ENCODE results near the gene GUCA1A. TPM values are rescaled to one million over a fixed set of nuclear protein-coding genes. Genes with fewer than 3 reads are reported as not detected.
A peak's percentile ranks its signal among the peaks of the same experiment; 100 is the strongest.

The GUCA1A gene
- total RNA-seq, 1 experiment from 2014 or later, result not detected

DNA sequence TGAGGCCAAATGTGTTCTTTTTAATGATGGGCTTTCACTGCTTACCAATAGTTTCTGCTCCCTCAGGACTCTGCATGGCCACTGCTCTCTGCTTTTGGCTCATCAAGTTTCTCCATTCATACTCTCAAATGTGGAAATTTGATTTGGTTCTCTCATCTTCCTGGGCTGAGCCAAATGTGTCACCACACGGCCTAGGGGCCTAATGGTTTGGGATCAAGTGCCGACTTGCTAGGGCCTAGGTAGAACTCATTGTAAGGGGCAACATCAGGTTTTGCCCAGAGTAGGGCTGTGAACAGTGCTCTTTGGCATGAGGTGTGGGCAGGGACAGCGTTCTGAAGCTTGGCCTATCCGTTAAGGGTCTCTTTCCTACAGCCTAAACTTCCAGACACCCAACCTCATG is 48.4 kb downstream of the GUCA1A start:
- H3K36me3 ChIP-seq (ENCODE audit: low read depth, low read length), result no peaks in the 10 kb centered on the region
- TF ChIP-seq EZH2phosphoT487 (IDR thresholded peaks at IDR 0.05; ENCODE audit: borderline replicate concordance, low read length), result no peak
- no peak for TF ChIP-seq CTCF (conservative IDR thresholded peaks at IDR 0.05; ENCODE audit: low read depth, low read length)
- TF ChIP-seq EZH2 (IDR thresholded peaks at IDR 0.05; ENCODE audit: low read length, unreplicated experiment), result no peak
- no peaks in the 10 kb centered on the region for H3K27me3 ChIP-seq (ENCODE audit: low read length)
- peaks cover 20% of the 10 kb centered on the region for H3K79me2 ChIP-seq (ENCODE audit: low read length)
- no peaks in the 10 kb centered on the region for H3K9me2 ChIP-seq (replicated peaks; ENCODE audit: low read length)
- peak overlapping the region; percentile 5; the same call in 1 of the 2 replicates for H3K9ac ChIP-seq (ENCODE audit: low read length)
- H3K9me3 ChIP-seq (ENCODE audit: low read length), result no peaks in the 10 kb centered on the region
- ChIA-PET CTCF (no interaction called here), POLR2A (ENCODE audit: unreplicated experiment) (no interaction called here)
- H3F3A ChIP-seq (ENCODE audit: low read length, unreplicated experiment), result peaks cover 10% of the 10 kb centered on the region
- ATAC-seq (no peak), DNase-seq (no peak)
- peak overlapping the region; percentile 6 for H3K4me2 ChIP-seq (ENCODE audit: low read length)
- H3K4me1 ChIP-seq (ENCODE audit: insufficient read depth, low read length), result peaks cover 72% of the 10 kb centered on the region
- H3K4me3 ChIP-seq (ENCODE audit: low read length), result no peak overlapping the region
- intact Hi-C loops (cut with micrococcal nuclease), result loop anchor here (10.0 kb wide), 1 partner anchor 437 kb away; the partner anchor contains the start of genes PRICKLE4 and TOMM6
- no TSS peak for BruUV-seq (replicated peaks)
- H3K27ac ChIP-seq (ENCODE audit: low read length), result peak overlapping the region; percentile 98
- no peaks in the 10 kb centered on the region for H4K20me1 ChIP-seq (ENCODE audit: low read length)
- H2AFZ ChIP-seq (ENCODE audit: low read length), result no peak overlapping the region; the same call in 1 of the 2 replicates

DNA sequence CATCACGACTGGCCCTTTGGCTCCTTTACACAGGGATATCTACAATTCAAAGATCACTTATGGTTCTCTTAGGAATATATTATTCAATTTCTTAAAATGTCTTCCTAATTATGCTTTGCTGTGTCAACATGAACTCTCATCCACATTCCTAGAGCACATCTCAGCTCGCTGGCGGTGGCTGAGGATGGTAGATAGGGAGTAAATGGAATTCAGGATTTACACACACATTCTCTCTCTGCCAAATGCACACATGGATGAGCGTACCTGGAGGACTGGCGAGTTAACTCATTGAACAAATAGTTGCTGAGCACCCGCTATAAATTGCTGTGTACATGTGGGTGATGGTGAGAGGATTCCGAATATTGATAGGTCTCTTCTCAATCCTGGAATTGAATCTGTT is 49.3 kb downstream of the GUCA1A start:
- CTCF ChIA-PET, result no interaction called here
- Histone ChIP-seq H3K4me2 (ENCODE audit: low read length) (peak overlapping the region; percentile 55), H3K9ac (ENCODE audit: low read length) (peak overlapping the region; percentile 38)

More for the DNA sequence above, 49.3 kb downstream of the GUCA1A start:
- Histone ChIP-seq H3F3A (ENCODE audit: low read length, unreplicated experiment) (peaks cover 14% of the 10 kb centered on the region), H2AFZ (ENCODE audit: low read length) (peak overlapping the region; percentile 18; the same call in 1 of the 2 replicates), H3K27ac (ENCODE audit: low read length) (peak overlapping the region; percentile 98), H3K27me3 (ENCODE audit: low read length) (no peaks in the 10 kb centered on the region), H3K4me3 (ENCODE audit: low read length) (no peak overlapping the region), H3K79me2 (ENCODE audit: low read length) (peaks cover 11% of the 10 kb centered on the region), H3K4me1 (ENCODE audit: insufficient read depth, low read length) (peaks cover 76% of the 10 kb centered on the region), H3K9me2 (replicated peaks; ENCODE audit: low read length) (no peaks in the 10 kb centered on the region), H4K20me1 (ENCODE audit: low read length) (no peaks in the 10 kb centered on the region), H3K9me3 (ENCODE audit: low read length) (no peaks in the 10 kb centered on the region), H3K36me3 (ENCODE audit: low read depth, low read length) (no peaks in the 10 kb centered on the region)
- DNase-seq, result peak; percentile 95
- intact Hi-C loops (cut with micrococcal nuclease), result loop anchor here (10.0 kb wide), 1 partner anchor 438 kb away; the partner anchor contains the start of genes PRICKLE4 and TOMM6
- BruUV-seq (replicated peaks), result no TSS peak
- peak; percentile 19 for ATAC-seq
- TF ChIP-seq EZH2phosphoT487 (IDR thresholded peaks at IDR 0.05; ENCODE audit: borderline replicate concordance, low read length), result no peak
- no peak for TF ChIP-seq EZH2 (IDR thresholded peaks at IDR 0.05; ENCODE audit: low read length, unreplicated experiment)
- TF ChIP-seq CTCF (conservative IDR thresholded peaks at IDR 0.05; ENCODE audit: low read depth, low read length), result no peak
- POLR2A ChIA-PET (ENCODE audit: unreplicated experiment), result interaction anchor here (0.6 kb wide), 2 partner anchors 103 to 297 kb away, joined by 3 to 15 read pairs; no protein-coding TSS in a partner anchor
